HG03565 (cell line): ENCODE measurements around the gene CSF2.

Experiments
- ATAC-seq: cut with Tn5 transposase; IDR thresholded peaks from one replicate; pipeline ENCODE4 v1.9.1; 2021; ENCODE audit warnings: mild to moderate bottlenecking, moderate library complexity; ENCODE audit not compliant: unreplicated experiment

The CSF2 gene

DNA sequence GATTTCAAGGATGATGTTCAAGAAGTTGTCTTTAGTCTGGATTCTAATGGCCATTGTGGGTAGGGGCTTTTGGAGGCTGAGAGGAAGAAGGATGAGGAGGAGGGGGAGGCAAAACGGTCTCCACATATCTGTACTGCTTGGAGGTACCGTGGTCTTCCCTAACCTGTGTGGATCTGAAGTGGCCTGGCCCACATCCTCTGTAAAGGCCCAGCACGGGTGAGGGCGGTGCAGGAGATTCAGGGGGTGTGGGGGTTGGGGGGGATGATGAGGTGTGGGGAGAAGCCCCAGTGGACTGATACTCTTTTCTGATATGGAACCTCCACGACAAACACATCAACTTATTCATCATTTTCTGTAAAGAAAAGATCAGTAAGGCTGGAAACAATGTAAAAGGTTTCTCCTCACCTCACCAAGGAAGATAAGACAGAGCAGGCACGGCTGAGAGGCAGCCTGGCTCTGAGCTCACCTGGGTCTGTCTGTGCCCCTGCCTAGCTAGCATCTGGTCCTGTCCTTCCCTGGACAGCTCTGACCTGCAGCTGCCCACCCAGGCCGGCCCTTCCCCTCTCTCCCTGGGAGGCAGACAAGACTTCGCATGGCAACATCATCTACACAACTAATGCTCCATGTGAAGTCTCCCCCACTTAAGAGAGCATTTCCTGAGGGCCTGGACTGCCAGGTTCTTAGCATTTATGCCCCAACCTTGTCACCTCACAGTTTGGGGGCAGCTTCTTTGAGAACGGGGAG, 18.7 kb upstream of the CSF2 start:
- no peak for ATAC-seq

DNA sequence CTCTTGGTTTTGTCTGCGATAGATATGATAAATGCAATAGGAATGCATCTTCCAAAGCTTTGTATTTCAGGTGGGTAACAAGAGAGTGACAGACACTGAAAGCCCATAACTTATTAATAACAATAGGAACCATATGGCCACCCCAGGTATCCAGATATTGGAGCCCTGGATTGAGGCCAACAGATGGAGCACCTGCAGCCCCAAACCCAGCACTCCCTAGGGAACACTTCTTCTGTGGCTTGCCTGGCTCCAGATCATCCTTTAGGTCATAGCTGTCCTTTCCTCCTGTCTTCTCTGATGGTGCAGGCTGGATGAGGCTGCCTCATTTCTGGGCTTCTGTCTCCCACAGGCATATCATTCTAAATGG, 18.2 kb upstream of the CSF2 start:
- no peak for ATAC-seq

- ATAC-seq, result no peak
Observed at GRCh38 chr5:132055808-132056609, 17.6 kb upstream of the CSF2 start.

DNA sequence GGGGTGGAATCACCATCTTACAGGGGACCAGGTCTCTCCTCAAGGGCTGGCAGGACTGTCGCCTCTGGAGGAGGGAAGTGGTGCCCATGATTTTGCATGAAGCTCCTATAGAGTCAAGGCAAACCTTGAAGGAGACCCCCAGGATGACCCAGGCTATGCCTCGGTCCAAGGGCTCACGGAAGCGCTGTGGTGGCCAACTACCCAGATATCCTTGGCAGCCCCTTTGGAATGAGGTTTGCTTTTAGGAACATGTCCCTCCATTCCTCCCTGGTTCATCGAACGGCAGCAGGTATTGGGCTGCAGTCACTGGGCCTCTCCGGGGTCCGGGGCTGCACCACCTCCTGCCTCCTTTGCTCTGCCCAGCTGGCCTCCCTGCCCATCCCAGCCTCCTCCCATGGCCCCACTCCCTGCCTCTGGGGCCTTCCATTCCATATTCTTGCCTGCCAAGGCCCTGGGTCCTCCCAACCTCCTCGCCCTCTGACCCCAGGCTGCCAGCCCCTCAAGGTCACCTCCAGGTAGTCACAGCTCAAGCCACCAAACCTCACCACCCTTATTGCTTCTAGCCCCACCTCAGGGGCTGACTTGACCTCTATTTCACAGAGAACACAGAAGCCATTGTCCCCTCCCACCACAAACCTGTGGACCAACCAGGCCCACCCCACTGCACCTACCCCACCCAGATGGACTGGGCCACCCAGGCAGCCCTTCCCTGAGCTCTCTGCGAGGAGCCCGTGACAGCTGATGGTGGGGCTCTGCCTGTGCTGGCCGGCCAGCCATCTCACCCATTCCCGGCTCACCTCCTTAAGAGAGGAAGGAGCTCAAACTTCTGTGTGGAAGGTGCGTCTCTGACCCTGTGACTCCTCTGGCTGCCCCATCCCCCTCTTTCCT, 16.7 kb upstream of the CSF2 start:
- ATAC-seq, result no peak

DNA sequence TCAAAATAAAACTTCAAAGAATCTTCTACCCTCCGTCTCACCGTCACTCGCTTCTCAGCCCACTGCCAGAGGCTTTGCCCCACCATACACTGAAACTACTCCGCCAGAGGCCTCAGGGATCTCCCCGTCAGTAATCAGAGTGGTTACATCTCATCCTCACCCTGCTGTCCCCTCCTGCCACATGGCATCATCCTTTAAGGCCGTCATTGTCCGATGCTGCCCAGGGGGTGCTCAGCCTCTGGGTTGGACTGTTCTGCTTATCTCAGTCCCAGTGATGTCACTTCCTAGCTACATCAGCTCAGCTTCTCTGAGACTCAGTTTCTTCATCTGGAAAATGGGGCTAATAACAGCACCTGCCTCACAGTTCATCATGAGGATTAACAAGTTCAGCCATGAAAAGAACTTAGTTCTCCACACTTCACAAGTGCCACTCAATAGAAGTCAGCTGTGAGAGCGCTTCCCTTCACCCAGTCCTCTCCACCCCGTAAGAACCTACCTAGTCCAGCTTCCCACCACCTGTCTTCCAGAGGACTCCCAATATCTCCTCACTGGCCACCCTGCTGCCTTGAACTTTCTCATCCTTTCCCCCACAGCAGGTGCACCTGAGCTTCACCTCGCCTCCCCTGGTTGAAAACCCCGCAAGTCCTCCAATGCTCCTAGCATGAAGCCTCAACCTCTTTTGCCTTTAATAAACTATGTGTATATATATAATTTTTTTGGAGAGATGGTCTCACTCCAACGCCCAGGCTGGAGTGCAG, 15.9 kb upstream of the CSF2 start:
- no peak for ATAC-seq

GRCh38 chr5:132058646-132059042, 14.9 kb upstream of the CSF2 start:
- no peak for ATAC-seq

DNA sequence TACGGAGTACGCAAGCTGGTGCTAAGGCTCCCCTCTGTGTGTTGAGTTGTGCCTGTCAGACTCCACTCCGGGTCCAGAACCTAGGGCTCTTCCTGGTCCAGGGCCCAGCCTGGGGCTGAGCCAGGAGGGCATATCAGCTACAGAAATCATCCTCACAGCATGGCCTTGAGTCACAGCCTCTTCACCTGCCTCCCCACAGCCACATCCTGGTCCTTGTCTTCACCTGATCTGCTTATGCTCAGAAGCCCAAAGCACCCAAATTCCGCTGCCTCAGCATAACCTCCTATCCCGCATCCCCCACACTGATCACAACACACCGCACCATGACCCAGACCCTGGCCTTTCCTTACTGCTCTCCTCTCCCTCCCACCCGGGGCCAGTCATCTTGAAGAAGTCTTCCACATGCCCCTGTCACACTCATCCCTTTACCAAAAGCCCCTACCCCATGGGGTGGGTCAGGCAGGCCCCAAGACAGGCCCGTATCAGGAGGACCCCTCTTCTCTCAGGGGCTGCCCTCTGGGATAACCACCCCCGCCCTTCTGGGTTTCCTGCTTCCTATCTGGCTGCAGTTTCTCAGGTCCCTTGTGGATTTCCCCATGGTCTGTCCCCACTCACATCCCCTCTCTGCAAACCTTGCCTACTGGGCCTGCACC, 14.4 kb upstream of the CSF2 start:
- no peak for ATAC-seq

DNA sequence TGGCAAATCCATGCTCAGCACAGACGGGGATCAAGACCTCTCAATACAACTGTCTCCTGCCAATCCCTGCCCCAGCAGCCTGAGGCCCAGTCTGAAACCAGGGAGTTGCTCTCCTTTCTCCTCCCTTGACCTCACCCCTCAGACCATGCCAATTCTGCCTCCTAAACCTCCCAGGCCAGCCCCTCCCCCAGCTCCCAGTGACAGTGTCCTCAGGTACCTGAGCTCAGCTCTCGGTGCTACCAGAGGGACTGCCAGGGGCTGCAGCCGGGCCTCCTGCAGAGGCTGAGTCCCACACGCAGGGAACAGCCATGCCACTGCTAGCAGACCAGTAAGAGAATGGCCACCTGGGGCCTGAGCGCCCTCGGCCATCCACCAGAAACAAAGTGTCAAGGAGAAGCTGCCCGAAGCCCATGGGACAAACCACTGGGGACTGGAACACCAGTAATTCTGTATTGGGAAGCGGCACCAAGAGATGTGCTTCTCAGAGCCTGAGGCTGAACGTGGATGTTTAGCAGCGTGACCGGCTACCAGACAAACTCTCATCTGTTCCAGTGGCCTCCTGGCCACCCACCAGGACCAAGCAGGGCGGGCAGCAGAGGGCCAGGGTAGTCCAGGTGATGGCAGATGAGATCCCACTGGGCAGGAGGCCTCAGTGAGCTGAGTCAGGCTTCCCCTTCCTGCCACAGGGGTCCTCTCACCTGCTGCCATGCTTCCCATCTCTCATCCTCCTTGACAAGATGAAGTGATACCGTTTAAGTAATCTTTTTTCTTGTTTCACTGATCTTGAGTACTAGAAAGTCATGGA, 13.7 kb upstream of the CSF2 start:
- no peak for ATAC-seq

DNA sequence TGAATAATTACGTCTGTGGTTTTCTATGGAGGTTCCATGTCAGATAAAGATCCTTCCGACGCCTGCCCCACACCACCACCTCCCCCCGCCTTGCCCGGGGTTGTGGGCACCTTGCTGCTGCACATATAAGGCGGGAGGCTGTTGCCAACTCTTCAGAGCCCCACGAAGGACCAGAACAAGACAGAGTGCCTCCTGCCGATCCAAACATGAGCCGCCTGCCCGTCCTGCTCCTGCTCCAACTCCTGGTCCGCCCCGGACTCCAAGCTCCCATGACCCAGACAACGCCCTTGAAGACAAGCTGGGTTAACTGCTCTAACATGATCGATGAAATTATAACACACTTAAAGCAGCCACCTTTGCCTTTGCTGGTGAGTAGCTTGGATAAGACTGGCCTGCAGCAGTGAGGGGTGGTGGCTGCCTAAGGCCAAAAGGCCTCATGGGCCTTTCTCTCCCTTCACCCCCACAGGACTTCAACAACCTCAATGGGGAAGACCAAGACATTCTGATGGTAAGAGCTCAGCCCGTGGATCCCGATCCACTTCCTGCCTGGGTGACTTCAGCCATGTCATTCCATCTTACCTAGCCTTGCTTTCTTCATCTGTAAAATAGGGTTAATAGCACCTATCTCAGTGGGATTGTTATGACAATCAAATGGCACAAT, 13.0 kb upstream of the CSF2 start, which contains the start of gene IL3:
Gene IL3, plus strand, starts transcription at position 155 of the 661 bp plus-strand sequence. Its CDS starts 52 bp downstream, at position 207.
- no peak for ATAC-seq

DNA sequence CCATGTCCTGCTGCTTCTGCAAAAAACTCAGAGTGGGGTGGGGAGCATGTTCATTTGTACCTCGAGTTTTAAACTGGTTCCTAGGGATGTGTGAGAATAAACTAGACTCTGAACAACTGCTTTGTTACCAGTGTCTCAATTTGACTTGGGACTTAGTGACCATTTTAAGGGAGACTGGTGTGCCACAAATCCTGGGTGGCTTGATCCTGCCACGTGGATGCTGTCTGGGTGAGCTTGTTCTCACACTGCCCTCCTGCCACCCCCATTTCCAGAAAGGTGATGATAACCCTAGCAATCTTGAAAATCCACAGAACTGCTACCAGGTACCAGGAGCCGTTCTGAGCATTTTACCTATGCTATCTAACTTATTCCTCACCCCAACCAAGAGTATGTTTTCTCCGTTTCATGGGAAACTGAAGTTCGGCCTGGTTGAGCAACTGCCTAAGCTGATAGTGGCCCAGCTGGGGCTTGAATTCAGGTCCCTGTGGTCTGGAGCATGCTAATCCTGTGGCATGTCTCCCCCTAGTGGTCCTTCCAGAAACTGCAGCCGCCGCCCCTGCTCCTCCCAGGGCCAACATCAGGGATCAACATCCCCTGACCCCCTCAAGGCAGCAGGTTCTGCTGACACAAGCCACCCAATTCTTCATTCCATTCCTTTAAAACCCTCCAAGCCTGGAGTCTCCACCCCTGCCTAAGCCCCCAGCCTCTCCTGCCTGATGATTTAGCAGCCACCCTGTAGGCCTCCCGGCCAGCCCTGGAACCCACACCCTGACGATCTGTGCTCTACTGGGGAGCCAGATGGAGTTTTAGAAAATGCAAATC, 10.3 kb upstream of the CSF2 start:
- ATAC-seq, result peak; percentile 69

- ATAC-seq, result no peak
Observed at GRCh38 chr5:132064140-132064539, 9.4 kb upstream of the CSF2 start.

DNA sequence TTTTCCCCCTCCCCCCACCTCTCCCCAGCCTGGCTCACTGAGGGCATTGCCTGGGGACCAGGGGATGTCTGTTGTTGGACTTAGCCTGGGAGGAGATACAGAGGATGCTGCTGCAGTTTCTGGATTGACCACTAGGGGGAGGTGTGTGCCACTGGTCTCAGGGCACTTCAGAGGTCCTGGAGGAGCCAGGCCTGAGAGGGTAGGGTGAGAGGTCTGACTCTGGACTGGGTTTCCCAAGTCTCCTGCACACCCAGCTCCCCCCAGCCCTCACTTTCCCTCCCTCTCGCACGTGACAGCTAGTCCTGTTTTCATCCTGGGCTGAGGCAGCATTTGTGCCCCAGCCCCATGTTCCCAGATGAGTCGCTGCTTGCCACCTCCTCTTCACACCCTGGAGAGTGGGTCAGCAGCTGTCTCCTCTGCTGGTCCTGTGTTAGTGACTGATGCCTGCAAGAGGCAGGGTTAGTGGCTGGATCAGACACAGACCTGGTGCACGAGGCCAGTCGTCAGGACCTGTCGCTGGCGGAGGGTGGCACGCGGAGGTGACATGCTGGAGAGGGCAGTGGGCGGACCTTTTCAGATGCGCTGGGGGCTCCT, 8.8 kb upstream of the CSF2 start:
- no peak for ATAC-seq

- no peak for ATAC-seq
Observed at GRCh38 chr5:132065351-132065937, 8.1 kb upstream of the CSF2 start.

GRCh38 chr5:132065951-132066701, 7.5 kb upstream of the CSF2 start:
- no peak for ATAC-seq

DNA sequence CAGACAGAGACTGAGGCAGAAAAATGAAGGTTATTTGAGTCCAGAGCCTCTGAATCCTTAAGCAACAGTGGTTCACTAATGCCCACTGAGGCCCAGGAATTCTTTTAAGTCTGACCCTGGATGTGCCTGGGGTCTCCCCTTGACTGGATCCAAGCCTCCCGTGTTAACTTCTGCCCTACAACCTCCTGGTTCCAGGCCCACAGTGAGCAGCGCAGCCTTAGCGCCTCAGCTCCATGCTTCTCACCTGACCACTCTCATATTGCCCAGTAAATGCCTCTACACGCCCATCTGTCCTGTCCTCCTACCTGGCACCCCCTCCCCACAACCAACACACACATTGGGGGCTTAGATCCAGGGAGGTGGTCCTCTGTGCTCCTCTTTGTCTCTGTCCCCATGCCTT, 6.7 kb upstream of the CSF2 start:
- ATAC-seq, result no peak

DNA sequence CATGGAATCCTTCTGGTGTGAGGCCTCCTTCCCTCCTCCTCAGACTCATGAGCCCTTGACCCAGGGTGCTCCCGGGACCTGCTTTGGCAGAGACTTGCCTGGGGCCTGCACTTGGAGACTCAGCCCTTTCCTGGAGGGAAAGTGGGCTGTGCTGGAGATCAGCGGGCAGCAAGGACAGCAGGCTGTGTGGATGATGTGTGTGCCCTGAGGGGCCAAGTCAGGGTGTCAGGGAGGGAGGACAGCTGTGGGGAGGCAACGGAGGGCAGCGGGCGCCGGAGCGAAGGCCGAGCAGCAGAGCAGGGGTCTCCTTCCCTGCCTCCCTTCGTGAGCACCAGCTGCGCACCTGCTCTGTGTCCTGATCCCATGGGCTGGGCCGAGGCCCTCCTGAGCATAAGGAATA, 6.1 kb upstream of the CSF2 start:
- no peak for ATAC-seq
